Hepatocyte (in vitro differentiated cells): Measurements from ENCODE around the gene AKIRIN1.

Experiments used
- CTCF ChIP-seq: fragments of 200-600 bp; sonication (generic); IDR thresholded peaks from 2 replicates; pipeline ENCODE4 v1.5.1; 2016; ENCODE audit warnings: antibody characterized with exemption, mild to moderate bottlenecking; ENCODE audit not compliant: poor library complexity
- EZH2 ChIP-seq: fragments of 200-600 bp; sonication (generic); IDR thresholded peaks from 2 replicates; pipeline ENCODE4 v1.6.1; 2016; ENCODE audit warnings: antibody characterized with exemption, mild to moderate bottlenecking, borderline replicate concordance
- EZH2phosphoT487 ChIP-seq: fragments of 200-600 bp; sonication (generic); IDR thresholded peaks from one replicate; pipeline ENCODE4 v1.6.1; 2018; ENCODE audit warnings: antibody characterized with exemption, mild to moderate bottlenecking, low read depth, moderate library complexity; ENCODE audit not compliant: unreplicated experiment, severe bottlenecking

GRCh38 chr1:39003794-39004193 is 12.7 kb downstream of the AKIRIN1 start:
- no peak for TF ChIP-seq CTCF
- TF ChIP-seq EZH2 = no peak
- TF ChIP-seq EZH2phosphoT487 = no peak
